ENCODE results near the gene FNDC3B. TPM values are rescaled to one million over a fixed set of nuclear protein-coding genes. Genes with fewer than 3 reads are reported as not detected.

Gene FNDC3B
- total and polyA plus RNA-seq, 4 donors: 23.3 to 74.2 (median 32.9) TPM

- TF ChIP-seq, protein P1, sequence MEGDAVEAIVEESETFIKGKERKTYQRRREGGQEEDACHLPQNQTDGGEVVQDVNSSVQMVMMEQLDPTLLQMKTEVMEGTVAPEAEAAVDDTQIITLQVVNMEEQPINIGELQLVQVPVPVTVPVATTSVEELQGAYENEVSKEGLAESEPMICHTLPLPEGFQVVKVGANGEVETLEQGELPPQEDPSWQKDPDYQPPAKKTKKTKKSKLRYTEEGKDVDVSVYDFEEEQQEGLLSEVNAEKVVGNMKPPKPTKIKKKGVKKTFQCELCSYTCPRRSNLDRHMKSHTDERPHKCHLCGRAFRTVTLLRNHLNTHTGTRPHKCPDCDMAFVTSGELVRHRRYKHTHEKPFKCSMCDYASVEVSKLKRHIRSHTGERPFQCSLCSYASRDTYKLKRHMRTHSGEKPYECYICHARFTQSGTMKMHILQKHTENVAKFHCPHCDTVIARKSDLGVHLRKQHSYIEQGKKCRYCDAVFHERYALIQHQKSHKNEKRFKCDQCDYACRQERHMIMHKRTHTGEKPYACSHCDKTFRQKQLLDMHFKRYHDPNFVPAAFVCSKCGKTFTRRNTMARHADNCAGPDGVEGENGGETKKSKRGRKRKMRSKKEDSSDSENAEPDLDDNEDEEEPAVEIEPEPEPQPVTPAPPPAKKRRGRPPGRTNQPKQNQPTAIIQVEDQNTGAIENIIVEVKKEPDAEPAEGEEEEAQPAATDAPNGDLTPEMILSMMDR (IDR thresholded peaks at IDR 0.05; ENCODE audit: low read depth, low read length, missing input control): no peak
Observed at GRCh38 chr3:172082820-172083513, 43.6 kb downstream of the FNDC3B start (continued).

DNA sequence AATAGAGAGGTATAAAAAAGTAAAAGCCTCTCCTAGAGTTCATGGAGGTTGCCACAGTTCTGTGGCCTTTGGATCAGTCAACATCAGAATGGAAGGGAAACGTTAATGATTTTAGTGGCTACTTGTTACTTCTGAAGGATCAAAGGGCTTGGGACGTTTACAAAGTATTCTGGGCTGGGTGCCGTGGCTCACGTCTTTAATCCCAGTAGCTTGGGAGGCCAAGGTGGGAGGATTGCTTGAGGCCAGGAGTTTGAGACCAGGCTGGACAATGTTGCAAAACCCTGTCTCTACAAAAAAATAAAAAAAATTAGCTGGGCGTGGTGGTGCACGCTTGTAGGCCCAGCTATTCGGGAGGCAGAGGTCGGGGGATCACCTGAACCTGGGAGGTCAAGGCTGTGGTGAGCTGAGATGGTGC, 44.6 kb downstream of the FNDC3B start:
- no peak for DNase-seq (ENCODE audit: low spot score)
- H3K9me3 ChIP-seq (ENCODE audit: control insufficient read depth in 4 of 4, low read length in 3 of 4): no peaks in the 10 kb centered on the region
- no peaks in the 10 kb centered on the region for H3K27me3 ChIP-seq (ENCODE audit: control insufficient read depth in 4 of 4, insufficient read depth in 4 of 4, low read length in 3 of 4)
- WGBS: 54% methylated on average over 8 of the region's 8 CpGs
- peaks cover 8 to 50% (median 30%) of the 10 kb centered on the region in 4 donors for H3K4me1 ChIP-seq (ENCODE audit: control insufficient read depth in 4 of 4, insufficient read depth in 4 of 4, low read length in 3 of 4)
- H3K4me3 ChIP-seq (ENCODE audit: low read depth in 1 of 3, low read length in 3 of 3): no peak overlapping the region
- H3K27ac ChIP-seq (ENCODE audit: low read depth in 1 of 2, low read length in 2 of 2): peak overlapping the region; percentile 19 to 43
- H3K36me3 ChIP-seq (ENCODE audit: control insufficient read depth in 4 of 4, insufficient read depth in 3 of 4, low read depth in 1 of 4, low read length in 3 of 4): peaks cover 0 to 5% (median 0%) of the 10 kb centered on the region in 4 donors
- TF ChIP-seq JUND (IDR thresholded peaks at IDR 0.05) (peak; percentile 46 to 54), ZBTB33 (IDR thresholded peaks at IDR 0.05) (no peak), RXRA (IDR thresholded peaks at IDR 0.05) (peak; percentile 82 to 86), FOXA1 (IDR thresholded peaks at IDR 0.05) (no peak), GABPA (IDR thresholded peaks at IDR 0.05 in 1 of 2, conservative IDR thresholded peaks at IDR 0.05 in 1 of 2) (no peak), TAF1 (conservative IDR thresholded peaks at IDR 0.05) (no peak), HNF4A (conservative IDR thresholded peaks at IDR 0.05) (peak; percentile 82 to 89), RAD21 (IDR thresholded peaks at IDR 0.05) (peak in 1 of 2 donors; percentile 58), SP1 (IDR thresholded peaks at IDR 0.05) (peak; percentile 71), YY1 (IDR thresholded peaks at IDR 0.05) (peak; percentile 25), NR2F2 (IDR thresholded peaks at IDR 0.05) (peak; percentile 32), EGR1 (IDR thresholded peaks at IDR 0.05; ENCODE audit: low read depth in 2 of 2) (no peak), HNF4G (IDR thresholded peaks at IDR 0.05) (peak; percentile 44), FOXA2 (IDR thresholded peaks at IDR 0.05) (peak; percentile 58)
- TF ChIP-seq, protein P2, sequence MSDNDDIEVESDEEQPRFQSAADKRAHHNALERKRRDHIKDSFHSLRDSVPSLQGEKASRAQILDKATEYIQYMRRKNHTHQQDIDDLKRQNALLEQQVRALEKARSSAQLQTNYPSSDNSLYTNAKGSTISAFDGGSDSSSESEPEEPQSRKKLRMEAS (IDR thresholded peaks at IDR 0.05): peak; percentile 40
- TF ChIP-seq, protein P1 (IDR thresholded peaks at IDR 0.05; ENCODE audit: low read depth, low read length, missing input control): no peak
- TF ChIP-seq, protein P3, sequence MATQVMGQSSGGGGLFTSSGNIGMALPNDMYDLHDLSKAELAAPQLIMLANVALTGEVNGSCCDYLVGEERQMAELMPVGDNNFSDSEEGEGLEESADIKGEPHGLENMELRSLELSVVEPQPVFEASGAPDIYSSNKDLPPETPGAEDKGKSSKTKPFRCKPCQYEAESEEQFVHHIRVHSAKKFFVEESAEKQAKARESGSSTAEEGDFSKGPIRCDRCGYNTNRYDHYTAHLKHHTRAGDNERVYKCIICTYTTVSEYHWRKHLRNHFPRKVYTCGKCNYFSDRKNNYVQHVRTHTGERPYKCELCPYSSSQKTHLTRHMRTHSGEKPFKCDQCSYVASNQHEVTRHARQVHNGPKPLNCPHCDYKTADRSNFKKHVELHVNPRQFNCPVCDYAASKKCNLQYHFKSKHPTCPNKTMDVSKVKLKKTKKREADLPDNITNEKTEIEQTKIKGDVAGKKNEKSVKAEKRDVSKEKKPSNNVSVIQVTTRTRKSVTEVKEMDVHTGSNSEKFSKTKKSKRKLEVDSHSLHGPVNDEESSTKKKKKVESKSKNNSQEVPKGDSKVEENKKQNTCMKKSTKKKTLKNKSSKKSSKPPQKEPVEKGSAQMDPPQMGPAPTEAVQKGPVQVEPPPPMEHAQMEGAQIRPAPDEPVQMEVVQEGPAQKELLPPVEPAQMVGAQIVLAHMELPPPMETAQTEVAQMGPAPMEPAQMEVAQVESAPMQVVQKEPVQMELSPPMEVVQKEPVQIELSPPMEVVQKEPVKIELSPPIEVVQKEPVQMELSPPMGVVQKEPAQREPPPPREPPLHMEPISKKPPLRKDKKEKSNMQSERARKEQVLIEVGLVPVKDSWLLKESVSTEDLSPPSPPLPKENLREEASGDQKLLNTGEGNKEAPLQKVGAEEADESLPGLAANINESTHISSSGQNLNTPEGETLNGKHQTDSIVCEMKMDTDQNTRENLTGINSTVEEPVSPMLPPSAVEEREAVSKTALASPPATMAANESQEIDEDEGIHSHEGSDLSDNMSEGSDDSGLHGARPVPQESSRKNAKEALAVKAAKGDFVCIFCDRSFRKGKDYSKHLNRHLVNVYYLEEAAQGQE (IDR thresholded peaks at IDR 0.05): no peak
- TF ChIP-seq, protein P4, sequence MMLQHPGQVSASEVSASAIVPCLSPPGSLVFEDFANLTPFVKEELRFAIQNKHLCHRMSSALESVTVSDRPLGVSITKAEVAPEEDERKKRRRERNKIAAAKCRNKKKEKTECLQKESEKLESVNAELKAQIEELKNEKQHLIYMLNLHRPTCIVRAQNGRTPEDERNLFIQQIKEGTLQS (IDR thresholded peaks at IDR 0.05): no peak
- no peak overlapping the region for H3K9ac ChIP-seq (ENCODE audit: low read depth in 1 of 2, low read length in 2 of 2)

All from liver (tissue), 9 donors.